ENCODE measurements around the gene MOGAT3.
A peak's percentile ranks its signal among the peaks of the same experiment; 100 is the strongest.

MOGAT3 gene, protein sequence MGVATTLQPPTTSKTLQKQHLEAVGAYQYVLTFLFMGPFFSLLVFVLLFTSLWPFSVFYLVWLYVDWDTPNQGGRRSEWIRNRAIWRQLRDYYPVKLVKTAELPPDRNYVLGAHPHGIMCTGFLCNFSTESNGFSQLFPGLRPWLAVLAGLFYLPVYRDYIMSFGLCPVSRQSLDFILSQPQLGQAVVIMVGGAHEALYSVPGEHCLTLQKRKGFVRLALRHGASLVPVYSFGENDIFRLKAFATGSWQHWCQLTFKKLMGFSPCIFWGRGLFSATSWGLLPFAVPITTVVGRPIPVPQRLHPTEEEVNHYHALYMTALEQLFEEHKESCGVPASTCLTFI

DNA sequence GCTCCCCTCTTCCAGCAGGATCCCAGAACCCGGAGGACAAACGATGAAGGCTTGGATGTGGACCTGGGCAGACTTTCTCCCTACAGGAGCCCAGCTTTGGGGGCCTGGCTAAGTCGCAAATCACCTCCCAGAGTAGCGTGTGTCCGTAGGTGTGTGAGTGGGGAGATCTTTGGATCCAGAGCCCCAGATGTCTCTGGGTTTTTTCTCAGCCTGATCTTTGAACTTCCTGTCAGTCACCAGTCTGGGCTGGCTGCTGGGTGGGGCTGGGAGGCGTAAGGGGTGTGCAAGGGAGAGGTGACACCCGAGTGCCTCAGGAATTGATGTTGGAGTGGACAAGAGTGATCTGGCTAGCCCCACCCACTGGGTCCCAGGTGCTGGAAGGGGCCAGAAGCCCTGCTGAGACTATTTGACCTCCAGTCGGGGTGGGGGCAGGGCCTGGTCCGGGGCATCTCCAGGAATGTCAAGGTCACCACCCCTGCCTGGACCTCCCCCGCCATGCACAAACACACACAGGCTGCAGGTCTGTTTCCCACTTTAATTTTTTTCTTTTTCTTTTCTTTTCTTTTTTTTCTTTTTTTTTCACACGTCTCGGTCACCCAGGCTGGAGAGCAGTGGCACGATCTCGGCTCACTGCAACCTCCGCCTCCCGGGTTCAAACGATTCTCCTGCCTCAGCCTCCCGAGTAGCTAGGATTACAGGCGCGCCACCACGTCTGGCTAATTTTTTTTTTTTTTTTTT is at the start of gene MOGAT3:
Gene MOGAT3, minus strand, starts transcription at position 175 of the 738 bp plus-strand sequence. CDS start 182 bp downstream, outside the sequence.
- no peak for DNase-seq

DNA sequence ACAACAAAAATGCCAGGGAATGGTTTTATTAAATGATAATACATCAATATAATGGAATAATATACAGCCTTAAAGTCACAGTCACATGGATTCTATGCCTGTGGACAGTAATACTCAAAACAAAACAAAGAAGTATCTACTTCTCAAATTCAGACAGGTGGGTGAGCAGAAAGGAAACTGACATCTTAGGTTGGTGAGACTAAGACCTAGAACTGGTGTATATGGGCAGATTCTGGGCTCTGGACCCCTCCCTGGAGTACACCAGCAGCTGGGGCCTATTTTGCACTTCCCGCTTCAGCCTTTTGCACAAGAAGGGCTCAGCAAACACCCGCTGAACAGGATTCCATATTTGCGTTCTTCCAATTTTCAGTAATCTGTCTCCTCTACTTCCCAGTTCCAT is 49.5 kb upstream of the MOGAT3 start:
- no peak for DNase-seq

DNA sequence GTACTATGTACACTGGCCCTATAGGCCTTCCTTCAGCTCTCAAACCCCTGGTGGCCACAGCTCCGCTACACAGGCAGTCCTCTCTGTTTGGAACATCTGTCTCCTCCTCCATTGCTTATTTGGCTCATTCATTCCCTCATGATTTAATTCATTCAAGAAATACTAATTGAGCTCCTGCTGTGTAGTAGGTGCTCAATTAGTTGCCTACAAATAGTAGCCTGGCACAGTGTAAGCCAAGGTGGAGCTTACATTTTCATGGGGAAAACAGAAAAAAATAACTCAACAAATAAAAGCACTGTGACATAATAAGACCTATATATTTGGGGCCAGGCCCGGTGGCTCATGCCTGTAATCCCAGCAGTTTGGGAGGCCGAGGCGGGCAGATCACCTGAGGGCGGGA is 47.4 kb upstream of the MOGAT3 start:
- no peak for DNase-seq

DNA sequence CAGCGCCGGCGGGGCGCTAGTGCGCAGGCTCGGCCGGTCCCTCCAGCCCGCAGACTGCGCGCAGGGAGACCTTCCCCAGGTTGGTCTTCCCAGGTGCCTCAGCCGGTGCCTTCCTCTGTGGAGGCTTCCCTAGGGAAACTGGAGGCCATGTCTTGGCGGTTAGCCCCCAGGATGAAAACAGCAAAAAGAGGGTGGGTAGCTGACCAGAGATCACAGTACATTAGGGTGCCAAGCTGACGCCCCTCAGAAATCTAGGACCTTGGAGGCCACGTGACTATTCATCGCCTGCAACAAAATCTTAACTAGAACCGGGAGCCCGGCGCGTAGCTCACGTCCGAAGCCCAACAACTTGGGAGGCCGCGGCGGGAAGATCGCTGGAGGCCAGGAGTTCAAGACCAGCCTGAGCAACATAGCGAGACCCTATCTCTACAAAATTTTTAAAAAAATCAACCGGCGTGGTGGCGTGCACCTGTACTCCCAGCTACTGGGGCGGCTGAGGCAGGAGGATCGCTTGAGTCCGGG is 44.4 kb upstream of the MOGAT3 start:
- no peak for DNase-seq

DNA sequence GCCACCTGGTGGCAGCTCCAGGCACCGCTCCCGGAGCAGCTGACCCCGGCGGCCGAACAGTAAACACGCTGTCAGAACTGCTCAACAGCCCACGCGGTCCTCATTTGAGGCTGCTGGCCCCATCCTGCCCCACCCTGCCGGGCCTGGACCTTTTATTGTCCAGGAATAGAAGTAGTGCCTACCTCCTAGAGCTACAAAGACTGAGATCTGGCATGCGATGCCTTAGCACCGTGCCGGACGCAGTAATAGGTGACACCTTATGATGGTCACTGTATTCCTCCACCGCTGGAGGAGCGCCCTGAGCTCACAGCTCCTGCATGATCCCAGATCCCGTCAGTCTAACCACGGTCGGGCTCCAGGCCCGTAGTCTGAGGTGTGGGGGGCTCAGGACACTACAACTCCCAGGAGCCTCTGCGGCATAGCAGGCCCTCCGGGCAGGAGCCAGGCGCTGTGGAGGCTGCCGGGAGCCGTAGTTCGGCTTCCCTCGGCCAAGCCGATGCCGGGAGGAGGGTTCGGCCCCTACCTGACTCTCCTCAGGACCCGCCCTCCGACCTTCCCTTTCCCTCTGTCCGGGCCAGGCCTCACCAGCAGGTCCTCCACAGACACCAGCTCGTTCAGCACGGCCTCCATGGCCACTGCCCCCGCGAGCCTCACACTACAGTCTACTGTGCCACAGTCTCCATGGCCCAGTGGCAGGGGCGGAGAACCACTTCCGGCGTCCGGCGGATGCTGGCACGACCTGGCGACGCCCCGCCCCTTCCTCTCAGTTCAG is 43.7 kb upstream of the MOGAT3 start, which contains the start of gene FIS1:
Gene FIS1, minus strand, starts transcription at position 707 of the 772 bp plus-strand sequence. Its CDS starts 77 bp downstream, at position 630.
- DNase-seq, result peak; percentile 90

DNA sequence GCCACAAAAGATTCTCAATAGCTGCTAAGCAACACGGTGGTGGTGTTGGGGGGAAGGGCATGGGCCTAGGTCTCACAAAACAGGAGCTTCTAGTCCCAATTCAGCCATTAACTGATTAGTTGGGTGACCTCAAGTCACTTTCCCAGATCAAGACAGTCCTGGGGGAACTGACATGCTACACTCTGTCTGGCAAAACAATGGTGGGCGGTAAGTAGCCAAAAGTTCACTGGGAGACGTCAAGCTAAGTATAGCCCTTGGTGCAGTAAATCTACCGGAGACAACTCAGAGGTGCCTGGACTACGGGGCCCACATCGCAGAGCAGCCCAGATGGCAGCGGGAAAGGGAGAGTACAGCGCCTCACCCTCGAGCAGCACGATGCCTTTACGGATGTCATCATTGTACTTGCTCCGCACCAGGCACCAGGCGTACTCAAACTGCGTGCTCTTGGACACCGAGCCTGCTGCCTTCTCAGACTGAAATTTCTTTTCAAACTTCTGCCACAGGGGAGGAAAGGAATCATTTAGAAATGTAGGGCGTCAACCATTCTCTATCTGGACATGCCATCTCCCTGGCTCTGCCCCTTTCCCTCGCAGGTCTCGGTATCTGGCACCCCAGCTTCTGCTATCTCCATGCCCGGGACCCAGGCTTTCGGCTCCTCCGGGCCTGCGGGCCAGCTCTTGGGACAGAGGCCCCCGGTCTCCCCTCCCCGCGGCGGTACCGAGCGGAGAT is 43.0 kb upstream of the MOGAT3 start:
- no peak for DNase-seq

DNA sequence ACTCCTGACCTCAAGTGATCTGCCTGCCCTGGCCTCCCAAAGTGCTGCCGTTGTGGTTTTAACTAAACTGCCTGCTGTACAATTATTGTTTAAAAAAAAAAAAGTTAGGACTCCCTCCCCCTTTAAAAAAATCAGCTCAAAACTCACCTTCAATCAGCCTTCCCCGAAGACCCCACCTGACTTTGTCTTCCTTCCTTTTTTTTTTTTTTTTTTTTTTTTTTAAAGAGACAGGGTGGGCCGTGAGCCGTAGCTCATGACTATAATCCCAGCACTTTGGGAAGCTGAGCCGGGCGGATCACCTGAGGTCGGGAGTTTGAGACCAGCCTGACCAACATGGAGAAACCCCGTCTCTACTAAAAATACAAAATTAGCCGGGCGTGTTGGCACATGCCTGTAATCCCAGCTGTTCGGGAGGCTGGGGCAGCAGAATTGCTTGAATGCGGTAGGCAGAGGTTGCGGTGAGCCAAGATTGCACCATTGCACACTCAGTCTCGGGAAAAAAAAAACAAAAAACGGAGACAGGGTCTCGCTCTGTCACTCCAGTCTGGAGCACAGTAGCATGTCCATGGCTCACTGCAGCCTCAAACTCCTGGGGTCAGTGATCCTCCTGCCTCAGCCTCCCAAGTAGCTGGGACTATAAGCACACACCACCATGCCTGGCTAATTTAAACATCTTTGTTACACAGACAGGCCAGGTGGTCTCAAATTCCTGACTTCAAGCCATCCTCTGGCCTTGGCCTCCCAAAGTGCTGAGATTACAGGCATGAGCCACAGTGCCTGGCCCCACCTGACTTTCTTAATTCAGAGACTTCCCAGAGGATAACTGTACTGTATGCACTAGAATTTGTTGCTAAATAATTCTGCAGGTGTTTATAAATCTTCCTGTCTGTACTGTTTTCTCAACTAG is 40.9 kb upstream of the MOGAT3 start:
- DNase-seq, result no peak

DNA sequence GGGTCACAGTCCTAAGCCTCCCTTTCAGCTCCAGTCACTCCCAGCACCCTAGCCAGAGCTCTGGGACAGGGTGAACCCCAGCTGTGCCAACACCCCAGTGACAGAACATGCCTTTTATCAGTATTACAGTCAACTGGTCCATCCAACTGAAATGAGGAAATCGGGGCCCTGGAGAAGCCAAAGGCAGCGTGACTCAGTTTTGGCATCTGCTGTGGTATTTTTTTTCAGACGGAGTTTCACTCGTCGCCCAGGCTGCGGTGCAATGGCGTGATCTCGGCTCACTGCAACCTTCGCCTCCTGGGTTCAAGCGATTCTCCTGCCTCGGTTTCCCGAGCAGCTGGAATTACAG is 40.2 kb upstream of the MOGAT3 start:
- DNase-seq, result no peak

DNA sequence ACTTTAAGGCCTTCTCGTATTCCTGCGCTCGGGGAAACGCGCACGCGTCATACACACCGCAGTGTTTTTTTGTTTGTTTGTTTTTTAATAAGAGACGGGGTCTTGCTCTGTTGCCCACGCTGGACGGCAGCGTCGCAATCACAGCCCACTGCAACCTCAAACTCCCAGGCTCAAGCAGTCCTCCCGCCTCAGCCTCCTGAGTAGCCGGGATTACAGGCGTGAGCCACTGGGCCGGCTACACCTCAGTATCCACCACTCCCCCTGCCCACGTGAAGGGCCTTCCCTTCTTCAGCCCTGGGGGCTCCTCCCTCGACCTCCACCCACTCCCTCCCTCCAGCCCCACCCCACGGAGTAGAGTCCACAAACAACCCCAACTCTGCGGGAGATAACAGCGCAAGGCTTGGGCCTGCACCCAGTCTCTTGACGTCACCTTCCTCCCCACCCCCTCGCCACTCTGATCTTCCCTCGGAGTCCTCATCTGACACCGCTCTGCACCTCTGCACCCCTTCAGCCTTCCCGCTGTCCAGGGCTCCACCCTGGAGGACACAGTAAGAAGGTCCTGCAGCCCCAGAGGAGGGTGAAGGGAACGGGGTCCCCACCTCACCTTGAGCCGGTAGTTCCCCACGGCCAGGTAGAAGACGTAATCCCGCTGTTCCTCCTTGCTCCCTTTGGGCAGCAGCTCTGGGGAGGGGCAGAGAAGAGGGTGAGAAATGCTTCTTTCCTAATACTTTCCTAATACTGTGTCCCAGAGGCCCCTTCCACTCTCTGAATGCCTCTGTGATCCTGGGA is 39.6 kb upstream of the MOGAT3 start:
- DNase-seq, result no peak

DNA sequence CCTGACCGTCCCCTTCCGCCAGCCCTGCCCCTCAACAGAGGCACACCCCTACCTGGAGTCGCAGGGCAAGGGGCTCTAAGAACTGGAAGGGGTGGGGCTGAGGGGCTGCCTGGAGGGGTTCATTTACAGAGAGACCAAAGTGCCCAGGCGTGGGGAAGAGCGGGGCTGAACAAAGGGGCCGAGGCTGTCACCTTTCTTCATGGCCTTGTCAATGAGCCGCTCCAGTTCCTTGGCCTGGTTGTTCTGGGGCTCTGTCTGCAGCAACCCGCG is 39.0 kb upstream of the MOGAT3 start:
- no peak for DNase-seq

DNA sequence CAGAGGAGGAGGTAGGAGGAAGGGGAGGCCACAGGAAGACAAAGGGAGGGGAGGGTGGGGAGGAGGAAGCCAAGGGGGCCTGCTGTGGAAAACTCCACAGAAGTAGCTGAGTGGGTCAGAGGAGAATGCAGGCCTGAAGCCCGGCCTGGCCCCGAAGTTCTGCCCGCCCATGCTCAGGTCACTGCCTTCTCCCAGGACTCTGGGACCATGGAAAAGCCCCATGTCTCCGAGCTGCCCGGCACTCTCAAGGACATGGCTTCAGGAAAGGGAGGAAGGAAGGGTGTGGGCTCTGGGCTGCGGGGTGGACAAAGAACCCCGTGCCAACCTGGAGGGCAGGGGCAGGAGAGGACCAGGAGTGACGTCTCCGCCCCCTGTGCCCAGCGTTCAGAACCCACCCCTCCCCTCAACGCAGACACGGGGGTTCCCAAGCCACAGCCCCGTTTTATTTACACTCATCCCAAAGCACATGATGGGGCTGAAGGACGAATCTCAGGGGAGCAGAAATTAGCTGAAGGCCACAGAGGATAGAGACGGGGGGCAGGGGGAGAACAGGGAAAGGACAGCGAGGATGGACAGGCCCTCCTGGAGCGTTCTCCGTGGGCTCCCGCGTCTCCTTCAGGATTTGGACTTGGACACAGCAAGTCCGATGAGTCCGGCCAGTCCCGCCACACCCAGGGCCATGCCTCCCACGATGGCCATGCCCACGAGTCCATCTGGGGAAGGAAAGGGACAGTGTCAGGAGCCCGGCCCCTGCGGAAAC is 38.5 kb upstream of the MOGAT3 start:
- DNase-seq, result no peak

DNA sequence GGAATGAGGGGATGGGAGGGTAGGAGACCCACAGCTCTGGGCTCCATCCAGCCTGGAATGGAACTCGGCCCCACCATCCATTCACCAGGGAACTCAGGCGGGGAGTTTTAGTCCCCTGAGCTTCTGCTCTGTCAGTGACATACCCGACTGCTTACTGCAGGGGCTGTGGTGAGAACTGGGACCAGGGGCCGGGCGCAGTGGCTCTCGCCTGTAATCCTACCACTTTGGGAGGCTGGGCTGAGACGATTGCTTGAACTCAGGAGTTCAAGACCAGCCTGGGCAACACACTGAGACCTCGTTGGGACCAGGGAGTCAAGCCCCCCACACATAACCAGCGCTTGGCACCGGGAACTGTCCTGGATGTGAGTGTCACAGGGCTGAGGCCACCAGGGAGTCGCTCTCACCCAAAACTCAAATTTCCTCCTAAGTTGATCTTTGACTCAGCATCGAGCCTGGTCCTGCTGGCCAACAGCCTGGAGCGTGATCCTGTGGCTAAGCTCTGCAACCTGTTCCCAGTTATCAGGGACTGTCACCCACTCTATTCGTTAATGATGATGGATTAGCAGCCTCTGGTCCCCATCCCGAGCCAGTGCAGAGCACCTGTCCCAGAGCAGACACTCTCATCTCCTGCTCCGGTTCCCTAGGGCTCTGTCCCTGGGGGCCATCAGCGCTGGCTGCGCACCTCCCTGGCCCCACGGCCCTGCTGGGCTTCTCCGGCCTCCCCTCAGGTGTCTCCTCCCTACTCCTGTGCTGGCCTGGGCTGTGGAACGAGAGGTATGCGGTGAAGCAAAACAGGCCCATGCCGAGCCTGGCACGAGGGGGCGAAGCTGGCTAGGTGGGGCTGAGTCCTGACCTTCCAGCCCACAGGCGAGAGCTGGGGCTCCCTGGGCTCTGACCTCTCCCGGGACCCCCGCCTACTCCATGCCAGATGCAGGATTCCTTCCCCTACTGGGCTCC is 37.7 kb upstream of the MOGAT3 start:
- no peak for DNase-seq

DNA sequence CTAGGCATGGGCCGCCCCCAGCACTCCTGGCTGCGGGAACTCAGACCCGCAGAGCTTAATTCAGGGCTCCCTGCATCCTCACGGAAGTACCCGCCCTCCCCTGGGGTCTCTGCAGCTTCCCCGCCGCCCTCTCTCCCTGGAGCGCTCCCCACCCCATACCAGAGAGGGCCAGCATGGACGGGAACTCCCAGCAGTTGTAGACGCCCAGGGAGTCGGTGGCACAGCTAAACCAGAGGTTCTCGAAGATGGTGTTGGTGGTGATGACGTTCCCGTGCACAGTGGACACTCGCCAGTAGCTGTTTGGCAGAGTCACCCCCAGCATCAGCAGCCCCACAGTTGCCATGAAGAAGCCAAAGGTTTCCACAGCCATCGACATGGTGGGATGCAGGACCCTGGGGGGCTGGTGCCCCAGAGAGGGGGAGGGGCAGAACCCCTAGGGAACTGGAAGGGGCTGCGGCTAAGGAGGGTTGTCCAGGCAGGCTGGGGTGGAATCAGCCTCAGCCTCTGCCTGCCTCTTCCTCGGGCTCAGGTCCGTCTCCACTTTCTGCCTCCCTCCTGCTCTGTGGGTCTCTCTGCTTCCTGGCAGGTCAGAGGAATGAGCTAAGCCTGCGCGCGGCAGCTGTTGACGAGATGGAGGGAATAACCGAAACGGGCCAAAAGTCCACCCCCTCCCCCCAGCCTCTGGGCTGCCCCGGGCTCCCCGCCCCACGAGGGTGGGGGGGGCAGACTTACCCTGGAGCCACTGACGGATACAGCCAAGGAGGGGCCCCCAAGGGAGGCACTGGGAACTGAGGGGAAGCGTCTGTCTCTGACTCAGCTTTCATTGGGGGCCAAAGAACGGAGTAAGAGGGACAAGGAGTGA is 36.6 kb upstream of the MOGAT3 start, which contains the start of gene CLDN15:
Gene CLDN15, minus strand, starts transcription at position 597 of the 862 bp plus-strand sequence. Its CDS starts 221 bp downstream, at position 376.
- DNase-seq, result no peak

DNA sequence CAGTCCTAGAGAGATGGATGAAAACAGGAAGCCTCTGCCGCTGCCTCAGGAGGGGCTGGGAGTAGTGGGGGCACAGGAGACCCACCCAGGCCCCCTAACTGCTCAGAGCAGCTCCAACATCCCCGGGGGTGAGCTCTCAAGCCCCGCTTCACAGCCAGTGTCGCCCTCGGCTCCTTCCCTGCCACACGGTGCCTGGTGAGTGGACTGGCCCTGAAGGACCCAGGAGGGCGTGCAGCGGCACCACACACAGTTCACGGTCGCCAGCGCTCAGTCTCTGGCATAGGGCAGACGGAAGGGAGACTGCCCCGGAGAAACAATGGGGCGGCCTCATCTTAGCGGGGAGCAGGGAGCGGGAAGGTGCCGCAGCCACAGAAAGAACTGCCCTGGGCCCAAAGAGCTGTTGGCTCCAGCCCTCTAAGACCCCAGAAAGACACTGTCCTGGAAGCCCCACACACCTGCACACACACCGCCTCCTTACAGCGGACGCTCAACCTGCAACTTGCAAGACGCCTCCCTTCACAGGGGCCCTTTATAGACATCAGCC is 35.5 kb upstream of the MOGAT3 start:
- DNase-seq, result no peak

DNA sequence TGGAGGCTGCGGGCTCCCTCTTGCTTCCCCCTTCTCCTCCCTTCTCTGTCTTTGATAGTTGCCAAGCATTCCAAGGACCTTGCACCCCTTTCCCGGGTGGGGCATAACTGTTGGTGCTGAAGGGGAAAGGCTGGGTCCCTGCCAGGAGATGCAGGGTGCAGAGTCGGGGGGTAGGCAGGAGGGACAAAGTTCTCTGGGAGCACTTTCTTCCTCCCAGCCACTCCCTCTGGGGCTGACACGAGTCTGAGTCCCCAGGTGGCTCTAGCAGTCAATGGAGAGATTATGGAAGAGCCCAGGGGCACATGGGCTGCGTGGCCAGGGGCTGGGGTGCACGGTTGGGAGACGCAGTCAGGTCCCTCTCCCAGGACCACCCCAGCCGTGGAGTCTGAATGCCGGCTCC is 34.7 kb upstream of the MOGAT3 start:
- DNase-seq, result no peak

DNA sequence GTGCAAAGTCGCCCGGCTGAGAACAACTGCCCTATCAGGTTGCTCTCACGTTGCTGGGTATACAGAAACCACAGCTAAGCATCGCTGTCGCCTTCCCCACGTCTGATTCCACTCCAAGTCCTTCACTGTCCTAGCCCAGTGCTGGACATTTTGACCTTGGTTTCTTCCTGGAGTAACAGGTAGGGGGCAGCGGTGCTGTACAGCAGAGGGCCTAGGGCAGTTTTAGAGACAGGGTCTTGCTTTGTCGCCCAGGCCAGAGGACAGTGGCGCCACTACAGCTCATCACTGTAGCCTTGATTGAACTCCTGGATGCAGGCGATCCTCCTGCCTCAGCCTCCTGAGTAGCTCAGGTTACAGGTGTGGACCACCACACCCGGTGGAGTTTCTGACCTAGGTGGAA is 34.2 kb upstream of the MOGAT3 start:
- no peak for DNase-seq

DNA sequence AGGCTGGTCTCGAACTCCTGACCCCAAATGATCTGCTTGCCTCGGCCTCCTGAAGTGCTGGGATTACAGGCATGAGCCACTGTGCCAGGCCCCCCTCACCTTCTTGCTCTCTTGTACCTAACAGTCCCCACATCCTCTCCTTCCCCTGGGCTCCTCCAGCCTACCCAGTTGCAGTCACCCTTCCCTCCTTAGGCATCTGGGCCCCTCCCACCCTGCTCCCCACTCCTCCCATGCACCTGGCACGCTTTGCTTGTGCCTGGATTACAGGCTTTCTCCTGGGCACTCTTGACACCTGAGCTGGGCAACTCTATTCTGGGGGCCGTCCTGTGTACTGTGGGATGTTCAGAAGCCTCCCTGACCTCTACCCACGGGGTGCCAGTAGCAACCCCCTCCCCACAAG is 33.8 kb upstream of the MOGAT3 start:
- no peak for DNase-seq

Data from NCI-H2029 (cell line).